Measurements from ENCODE around the gene PATE2.

GRCh38 chr11:125743681-125744080 lies 34.9 kb downstream of the PATE2 start:
- TF ChIP-seq CTCF (tag by site-specific recombination; IDR thresholded peaks at IDR 0.05) (no peak), ZNF624 (tag by site-specific recombination; IDR thresholded peaks at IDR 0.05) (no peak), TRIM28 (IDR thresholded peaks at IDR 0.05; ENCODE audit: borderline replicate concordance, low read length) (no peak), ZBTB44 (tag by site-specific recombination; IDR thresholded peaks at IDR 0.05) (no peak), ZBTB7A (tag by site-specific recombination; IDR thresholded peaks at IDR 0.05; ENCODE audit: low read depth) (no peak), ZNF239 (tag by site-specific recombination; IDR thresholded peaks at IDR 0.05) (no peak), ZNF155 (tag by site-specific recombination; IDR thresholded peaks at IDR 0.05) (no peak), ZNF121 (tag by site-specific recombination; IDR thresholded peaks at IDR 0.05) (no peak), MEIS1 (CRISPR knock-in tag; IDR thresholded peaks at IDR 0.05; ENCODE audit: borderline replicate concordance) (no peak), ZNF610 (tag by site-specific recombination; IDR thresholded peaks at IDR 0.05; ENCODE audit: borderline replicate concordance) (no peak), ZSCAN5A (tag by site-specific recombination; IDR thresholded peaks at IDR 0.05) (no peak), ZNF658 (tag by site-specific recombination; IDR thresholded peaks at IDR 0.05) (no peak), ZNF391 (tag by site-specific recombination; IDR thresholded peaks at IDR 0.05; ENCODE audit: borderline replicate concordance, low read depth) (no peak), EGR2 (tag by site-specific recombination; IDR thresholded peaks at IDR 0.05; ENCODE audit: low read depth) (no peak)

Measured in HEK293 (cell line).